ENCODE measurements around the gene UBR3. TPM values are rescaled to one million over a fixed set of nuclear protein-coding genes. Genes with fewer than 3 reads are reported as not detected.
"Not testable (repeated sequence)": the region's sequence is repeated elsewhere in the genome, so short reads cannot be mapped to it uniquely, and the experiment has no call there.

The UBR3 gene
- polyA plus RNA-seq, 4 donors = 8.1 to 21.6 (median 10.1) TPM

DNA sequence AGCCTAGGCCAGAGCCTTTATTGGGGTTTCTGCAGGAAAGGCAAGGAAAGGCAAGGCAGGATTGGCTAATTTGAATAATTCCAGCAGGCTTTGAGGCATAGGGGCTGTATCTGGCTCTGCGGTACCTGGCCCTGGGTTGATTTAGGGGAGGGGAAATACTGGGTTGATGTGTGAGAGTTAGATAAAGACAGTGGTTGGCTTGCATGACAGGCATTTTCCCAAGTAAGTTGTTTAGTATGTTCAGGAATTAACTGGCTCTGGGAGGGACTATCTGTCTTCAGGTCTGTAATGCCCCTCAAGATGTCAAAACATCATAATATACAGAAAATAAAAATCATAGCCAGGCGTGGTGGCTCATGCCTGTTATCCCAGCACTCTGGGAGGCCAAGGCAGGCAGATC lies 98.7 kb downstream of the UBR3 start:
- no peak for FAIRE-seq
- WGBS, 3 donors = 90 to 96% (median 95%) methylated on average over 2 of the region's 2 CpGs
- H3K4me3 ChIP-seq (ENCODE audit: low read depth in 1 of 3, low read length in 3 of 3) = no peak overlapping the region

DNA sequence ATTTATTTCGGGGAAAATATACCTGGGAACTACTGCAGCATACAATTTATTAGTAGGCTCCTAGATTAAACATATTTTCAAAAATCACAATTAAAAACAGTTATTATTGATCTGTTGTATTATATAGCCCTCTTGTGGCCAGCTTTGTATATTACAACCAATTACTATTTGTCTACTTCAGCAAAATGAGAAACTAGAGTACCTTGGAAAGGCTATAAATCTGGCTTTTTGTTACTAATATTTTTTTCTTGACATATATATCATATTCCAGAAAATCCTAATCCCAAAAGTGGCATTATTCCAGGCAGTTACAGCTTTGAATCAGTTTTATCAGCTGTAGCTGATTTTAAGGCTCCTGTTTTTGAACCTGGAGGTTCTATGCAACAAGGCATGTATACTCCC lies 101.2 kb downstream of the UBR3 start:
- FAIRE-seq (no peak), DNase-seq (peak; percentile 40 to 49)
- no peaks in the 10 kb centered on the region for H3K9me3 ChIP-seq (ENCODE audit: control insufficient read depth in 2 of 2, insufficient read depth in 1 of 2, low read depth in 1 of 2, low read length in 1 of 2)

More for the DNA sequence above, 98.7 kb downstream of the UBR3 start:
- no peak for DNase-seq
- H3K27ac ChIP-seq (ENCODE audit: low read depth in 1 of 3, low read length in 2 of 3) = no peak overlapping the region
- no peaks in the 10 kb centered on the region for H3K9me3 ChIP-seq (ENCODE audit: control insufficient read depth in 2 of 2, insufficient read depth in 1 of 2, low read depth in 1 of 2, low read length in 1 of 2)
- H3K36me3 ChIP-seq (ENCODE audit: control insufficient read depth in 3 of 3, insufficient read depth in 2 of 3, low read depth in 1 of 3, low read length in 3 of 3) = peaks cover 2 to 16% (median 3%) of the 10 kb centered on the region in 3 donors
- no peaks in the 10 kb centered on the region for H3K4me1 ChIP-seq (ENCODE audit: control insufficient read depth in 3 of 3, insufficient read depth in 2 of 3, low read depth in 1 of 3, low read length in 2 of 3)
- H3K27me3 ChIP-seq (ENCODE audit: control insufficient read depth in 3 of 3, insufficient read depth in 3 of 3, low read length in 3 of 3) = no peaks in the 10 kb centered on the region

DNA sequence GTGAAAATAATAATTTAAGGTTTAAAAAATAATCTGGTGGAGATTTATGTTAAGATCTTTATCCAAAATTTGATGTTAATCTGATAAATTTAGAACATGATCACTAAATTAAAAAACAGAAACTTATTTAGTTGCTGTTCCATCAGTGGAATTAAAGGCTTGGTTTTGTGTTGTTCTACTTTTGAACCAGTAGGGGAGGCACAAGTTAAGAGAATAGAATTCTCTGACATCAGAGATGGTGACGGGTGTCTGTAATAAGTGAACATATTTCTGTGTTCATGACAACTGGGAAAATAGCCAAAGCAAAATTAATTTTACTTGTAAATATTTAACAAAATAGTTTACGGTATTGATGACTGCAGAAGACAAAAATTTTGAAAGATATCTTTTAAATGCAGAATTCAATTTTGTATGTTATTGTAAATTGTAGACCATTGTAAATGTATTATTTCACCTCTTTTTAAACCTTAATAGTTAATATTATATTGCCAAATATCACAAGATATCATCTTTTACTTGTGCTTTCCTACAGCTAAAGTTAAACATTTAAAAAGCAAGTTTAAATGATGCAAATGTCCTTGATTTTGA lies 106.0 kb downstream of the UBR3 start:
- WGBS, 3 donors = 34 to 53% (median 35%) methylated on average over 2 of the region's 2 CpGs
- no peaks in the 10 kb centered on the region for H3K4me1 ChIP-seq (ENCODE audit: control insufficient read depth in 3 of 3, insufficient read depth in 2 of 3, low read depth in 1 of 3, low read length in 2 of 3)
- no peaks in the 10 kb centered on the region for H3K27me3 ChIP-seq (ENCODE audit: control insufficient read depth in 3 of 3, insufficient read depth in 3 of 3, low read length in 3 of 3)
- FAIRE-seq (peak; percentile 92), DNase-seq (peak; percentile 28 to 30)
- H3K4me3 ChIP-seq (ENCODE audit: low read depth in 1 of 3, low read length in 3 of 3) = no peak overlapping the region
- no peaks in the 10 kb centered on the region for H3K9me3 ChIP-seq (ENCODE audit: control insufficient read depth in 2 of 2, insufficient read depth in 1 of 2, low read depth in 1 of 2, low read length in 1 of 2)
- peaks cover 0 to 8% (median under 1%) of the 10 kb centered on the region in 3 donors for H3K36me3 ChIP-seq (ENCODE audit: control insufficient read depth in 3 of 3, insufficient read depth in 2 of 3, low read depth in 1 of 3, low read length in 3 of 3)
- no peak overlapping the region for H3K27ac ChIP-seq (ENCODE audit: low read depth in 1 of 3, low read length in 2 of 3)

More for the DNA sequence above, 101.2 kb downstream of the UBR3 start:
- no peak overlapping the region for H3K27ac ChIP-seq (ENCODE audit: low read depth in 1 of 3, low read length in 2 of 3)
- no peaks in the 10 kb centered on the region for H3K4me1 ChIP-seq (ENCODE audit: control insufficient read depth in 3 of 3, insufficient read depth in 2 of 3, low read depth in 1 of 3, low read length in 2 of 3)
- WGBS, 3 donors = 51 to 67% (median 63%) methylated on average over 1 of the region's 1 CpG
- peaks cover 2 to 16% (median 3%) of the 10 kb centered on the region in 3 donors for H3K36me3 ChIP-seq (ENCODE audit: control insufficient read depth in 3 of 3, insufficient read depth in 2 of 3, low read depth in 1 of 3, low read length in 3 of 3)
- H3K4me3 ChIP-seq (ENCODE audit: low read depth in 1 of 3, low read length in 3 of 3) = no peak overlapping the region
- no peaks in the 10 kb centered on the region for H3K27me3 ChIP-seq (ENCODE audit: control insufficient read depth in 3 of 3, insufficient read depth in 3 of 3, low read length in 3 of 3)

DNA sequence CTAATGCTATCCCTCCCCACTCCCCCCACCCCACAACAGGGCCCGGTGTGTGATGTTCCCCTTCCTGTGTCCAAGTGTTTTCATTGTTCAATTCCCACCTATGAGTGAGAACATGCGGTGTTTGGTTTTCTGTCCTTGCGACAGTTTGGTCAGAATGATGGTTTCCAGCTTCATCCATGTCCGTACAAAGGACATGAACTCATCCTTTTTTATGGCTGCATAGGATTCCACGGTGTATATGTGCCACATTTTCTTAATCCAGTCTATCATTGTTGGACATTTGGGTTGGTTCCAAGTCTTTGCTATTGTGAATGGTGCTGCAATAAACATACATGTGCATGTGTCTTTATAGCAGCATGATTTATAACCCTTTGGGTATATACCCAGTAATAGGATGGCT lies 109.4 kb downstream of the UBR3 start:
- H3K4me3 ChIP-seq (ENCODE audit: low read depth in 1 of 3, low read length in 3 of 3); H3K27ac ChIP-seq (ENCODE audit: low read depth in 1 of 3, low read length in 2 of 3); FAIRE-seq; H3K27me3 ChIP-seq (ENCODE audit: control insufficient read depth in 3 of 3, insufficient read depth in 3 of 3, low read length in 3 of 3); H3K4me1 ChIP-seq (ENCODE audit: control insufficient read depth in 3 of 3, insufficient read depth in 2 of 3, low read depth in 1 of 3, low read length in 2 of 3); H3K9me3 ChIP-seq (ENCODE audit: control insufficient read depth in 2 of 2, insufficient read depth in 1 of 2, low read depth in 1 of 2, low read length in 1 of 2); DNase-seq; H3K36me3 ChIP-seq (ENCODE audit: control insufficient read depth in 3 of 3, insufficient read depth in 2 of 3, low read depth in 1 of 3, low read length in 3 of 3): not testable (repeated sequence)
- WGBS, 3 donors = 93 to 100% (median 99%) methylated on average over 5 of the region's 5 CpGs

DNA sequence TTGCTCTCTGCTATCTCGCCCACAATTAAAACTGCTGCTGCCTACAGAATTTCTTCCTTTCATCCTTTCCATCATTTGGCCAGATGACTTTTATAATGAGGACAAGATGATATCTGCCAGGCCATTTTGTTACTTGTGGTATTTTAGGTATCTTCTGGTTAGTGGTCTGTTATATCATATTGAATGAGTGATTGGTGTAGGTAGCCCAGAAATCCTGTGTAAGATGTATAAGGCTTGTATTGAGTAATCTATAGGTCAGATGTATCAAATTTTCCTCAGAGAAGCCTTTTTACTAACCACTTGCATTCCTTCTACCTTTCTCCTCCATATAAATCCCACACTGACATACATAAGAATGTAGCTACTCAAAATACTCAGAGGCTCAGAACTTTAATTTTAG lies 118.3 kb downstream of the UBR3 start:
- Histone ChIP-seq H3K4me3 (ENCODE audit: low read depth in 1 of 3, low read length in 3 of 3) (no peak overlapping the region), H3K4me1 (ENCODE audit: control insufficient read depth in 3 of 3, insufficient read depth in 2 of 3, low read depth in 1 of 3, low read length in 2 of 3) (no peaks in the 10 kb centered on the region), H3K27ac (ENCODE audit: low read depth in 1 of 3, low read length in 2 of 3) (no peak overlapping the region), H3K36me3 (ENCODE audit: control insufficient read depth in 3 of 3, insufficient read depth in 2 of 3, low read depth in 1 of 3, low read length in 3 of 3) (peaks cover 2 to 6% (median 6%) of the 10 kb centered on the region in 3 donors), H3K9me3 (ENCODE audit: control insufficient read depth in 2 of 2, insufficient read depth in 1 of 2, low read depth in 1 of 2, low read length in 1 of 2) (no peaks in the 10 kb centered on the region), H3K27me3 (ENCODE audit: control insufficient read depth in 3 of 3, insufficient read depth in 3 of 3, low read length in 3 of 3) (no peaks in the 10 kb centered on the region)
- DNase-seq = no peak
- FAIRE-seq = no peak
- 86 to 100% (median 93%) methylated on average over 1 of the region's 1 CpG for WGBS, 3 donors

DNA sequence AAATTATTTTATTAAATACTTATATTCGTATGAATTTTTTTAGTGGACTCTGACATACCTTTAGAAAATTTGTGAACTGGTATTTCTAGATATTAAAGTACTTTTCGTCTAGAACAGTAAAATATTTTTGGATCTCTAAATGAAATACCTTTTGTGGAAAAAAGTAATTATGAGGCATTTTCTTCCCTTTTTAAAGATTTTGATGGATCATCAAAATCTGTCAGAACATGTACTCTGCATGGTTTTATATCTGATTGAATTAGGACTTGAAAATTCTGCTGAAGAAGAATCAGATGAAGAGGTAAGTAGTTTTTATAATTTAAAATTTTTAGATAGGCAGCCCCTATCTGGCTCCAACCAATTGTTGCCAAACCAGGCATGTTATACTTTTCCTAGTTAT lies 118.8 kb downstream of the UBR3 start:
- no peaks in the 10 kb centered on the region for H3K4me1 ChIP-seq (ENCODE audit: control insufficient read depth in 3 of 3, insufficient read depth in 2 of 3, low read depth in 1 of 3, low read length in 2 of 3)
- no peaks in the 10 kb centered on the region for H3K27me3 ChIP-seq (ENCODE audit: control insufficient read depth in 3 of 3, insufficient read depth in 3 of 3, low read length in 3 of 3)
- no peak overlapping the region for H3K4me3 ChIP-seq (ENCODE audit: low read depth in 1 of 3, low read length in 3 of 3)
- WGBS, 3 donors = 94 to 96% (median 95%) methylated on average over 2 of the region's 2 CpGs
- no peaks in the 10 kb centered on the region for H3K9me3 ChIP-seq (ENCODE audit: control insufficient read depth in 2 of 2, insufficient read depth in 1 of 2, low read depth in 1 of 2, low read length in 1 of 2)
- H3K36me3 ChIP-seq (ENCODE audit: control insufficient read depth in 3 of 3, insufficient read depth in 2 of 3, low read depth in 1 of 3, low read length in 3 of 3) = peaks cover 2 to 6% (median 6%) of the 10 kb centered on the region in 3 donors
- no peak overlapping the region for H3K27ac ChIP-seq (ENCODE audit: low read depth in 1 of 3, low read length in 2 of 3)
- FAIRE-seq (no peak), DNase-seq (no peak)

DNA sequence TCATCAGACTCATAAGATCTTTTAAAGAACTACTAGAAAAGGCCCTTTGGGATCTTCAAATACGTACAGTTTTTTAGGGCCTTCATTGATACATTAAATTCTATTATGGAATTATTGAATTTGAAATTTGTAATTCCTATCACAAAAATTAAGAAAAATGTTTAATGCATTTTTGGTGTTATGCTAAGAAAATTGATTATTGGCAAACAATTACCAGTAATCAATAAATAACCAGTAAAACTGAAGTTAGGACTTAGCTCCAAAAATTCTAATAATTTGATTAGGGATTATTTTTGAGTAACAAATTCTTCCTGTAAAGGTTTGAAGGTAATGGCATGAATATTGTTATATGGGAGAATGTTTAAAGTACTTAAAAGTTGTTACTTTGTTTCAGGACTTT lies 119.3 kb downstream of the UBR3 start:
- Histone ChIP-seq H3K4me1 (ENCODE audit: control insufficient read depth in 3 of 3, insufficient read depth in 2 of 3, low read depth in 1 of 3, low read length in 2 of 3) (no peaks in the 10 kb centered on the region), H3K36me3 (ENCODE audit: control insufficient read depth in 3 of 3, insufficient read depth in 2 of 3, low read depth in 1 of 3, low read length in 3 of 3) (peaks cover 2 to 6% (median 6%) of the 10 kb centered on the region in 3 donors), H3K27me3 (ENCODE audit: control insufficient read depth in 3 of 3, insufficient read depth in 3 of 3, low read length in 3 of 3) (no peaks in the 10 kb centered on the region), H3K4me3 (ENCODE audit: low read depth in 1 of 3, low read length in 3 of 3) (no peak overlapping the region), H3K9me3 (ENCODE audit: control insufficient read depth in 2 of 2, insufficient read depth in 1 of 2, low read depth in 1 of 2, low read length in 1 of 2) (no peaks in the 10 kb centered on the region), H3K27ac (ENCODE audit: low read depth in 1 of 3, low read length in 2 of 3) (no peak overlapping the region)
- WGBS, 3 donors = 97 to 98% (median 98%) methylated on average over 1 of the region's 1 CpG
- FAIRE-seq = no peak
- DNase-seq = no peak

DNA sequence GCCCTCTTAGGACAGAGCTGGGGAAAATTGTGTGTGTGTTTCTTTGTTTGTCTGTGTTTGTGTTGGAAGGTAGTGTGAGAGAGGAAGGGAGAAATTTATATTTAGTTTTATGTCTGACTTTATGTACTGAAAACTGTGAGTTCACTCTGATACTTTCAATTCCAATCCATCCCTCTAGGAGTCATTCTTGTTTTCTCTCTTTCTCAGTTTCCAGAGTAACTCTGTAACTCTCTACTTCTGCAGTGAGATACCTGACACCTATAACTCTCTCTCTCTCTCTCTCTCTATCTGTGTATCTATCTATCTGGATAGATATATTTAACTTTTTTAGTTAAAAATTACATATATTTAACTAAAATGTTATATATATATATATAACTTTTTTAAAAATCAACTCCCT lies 128.7 kb downstream of the UBR3 start:
- H3K27ac ChIP-seq (ENCODE audit: low read depth in 1 of 3, low read length in 2 of 3) = no peak overlapping the region
- H3K4me3 ChIP-seq (ENCODE audit: low read depth in 1 of 3, low read length in 3 of 3) = no peak overlapping the region
- H3K9me3 ChIP-seq (ENCODE audit: control insufficient read depth in 2 of 2, insufficient read depth in 1 of 2, low read depth in 1 of 2, low read length in 1 of 2) = no peaks in the 10 kb centered on the region
- DNase-seq (no peak), FAIRE-seq (no peak)
- no peaks in the 10 kb centered on the region for H3K4me1 ChIP-seq (ENCODE audit: control insufficient read depth in 3 of 3, insufficient read depth in 2 of 3, low read depth in 1 of 3, low read length in 2 of 3)
- H3K36me3 ChIP-seq (ENCODE audit: control insufficient read depth in 3 of 3, insufficient read depth in 2 of 3, low read depth in 1 of 3, low read length in 3 of 3) = peaks cover 2 to 9% (median 2%) of the 10 kb centered on the region in 3 donors
- H3K27me3 ChIP-seq (ENCODE audit: control insufficient read depth in 3 of 3, insufficient read depth in 3 of 3, low read length in 3 of 3) = no peaks in the 10 kb centered on the region

DNA sequence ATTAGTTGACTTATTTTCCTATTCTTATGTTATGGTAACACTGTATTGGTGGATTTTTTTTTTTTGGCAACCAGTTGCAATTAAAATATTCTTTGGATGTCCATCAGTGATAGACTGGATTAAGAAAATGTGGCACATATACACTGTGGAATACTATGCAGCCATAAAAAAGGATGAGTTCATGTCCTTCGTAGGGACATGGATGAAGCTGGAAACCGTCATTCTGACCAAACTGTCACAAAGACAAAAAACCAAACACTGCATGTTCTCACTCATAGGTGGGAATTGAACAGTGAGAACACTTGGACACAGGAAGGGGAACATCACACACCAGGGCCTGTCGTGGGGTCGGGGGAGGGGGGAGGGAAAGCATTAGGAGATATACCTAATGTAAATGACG lies 130.0 kb downstream of the UBR3 start:
- FAIRE-seq; H3K4me1 ChIP-seq (ENCODE audit: control insufficient read depth in 3 of 3, insufficient read depth in 2 of 3, low read depth in 1 of 3, low read length in 2 of 3); H3K27me3 ChIP-seq (ENCODE audit: control insufficient read depth in 3 of 3, insufficient read depth in 3 of 3, low read length in 3 of 3); H3K27ac ChIP-seq (ENCODE audit: low read depth in 1 of 3, low read length in 2 of 3); H3K4me3 ChIP-seq (ENCODE audit: low read depth in 1 of 3, low read length in 3 of 3); DNase-seq; H3K9me3 ChIP-seq (ENCODE audit: control insufficient read depth in 2 of 2, insufficient read depth in 1 of 2, low read depth in 1 of 2, low read length in 1 of 2): not testable (repeated sequence)
- peaks cover 2 to 13% (median 4%) of the 10 kb centered on the region in 3 donors for H3K36me3 ChIP-seq (ENCODE audit: control insufficient read depth in 3 of 3, insufficient read depth in 2 of 3, low read depth in 1 of 3, low read length in 3 of 3)
- WGBS, 3 donors = 92 to 99% (median 97%) methylated on average over 5 of the region's 5 CpGs
